ENCODE data around the gene KRT78.

The KRT78 gene

GRCh38 chr12:52818388-52818787, 30.4 kb downstream of the KRT78 start:
- TF ChIP-seq, protein P1, sequence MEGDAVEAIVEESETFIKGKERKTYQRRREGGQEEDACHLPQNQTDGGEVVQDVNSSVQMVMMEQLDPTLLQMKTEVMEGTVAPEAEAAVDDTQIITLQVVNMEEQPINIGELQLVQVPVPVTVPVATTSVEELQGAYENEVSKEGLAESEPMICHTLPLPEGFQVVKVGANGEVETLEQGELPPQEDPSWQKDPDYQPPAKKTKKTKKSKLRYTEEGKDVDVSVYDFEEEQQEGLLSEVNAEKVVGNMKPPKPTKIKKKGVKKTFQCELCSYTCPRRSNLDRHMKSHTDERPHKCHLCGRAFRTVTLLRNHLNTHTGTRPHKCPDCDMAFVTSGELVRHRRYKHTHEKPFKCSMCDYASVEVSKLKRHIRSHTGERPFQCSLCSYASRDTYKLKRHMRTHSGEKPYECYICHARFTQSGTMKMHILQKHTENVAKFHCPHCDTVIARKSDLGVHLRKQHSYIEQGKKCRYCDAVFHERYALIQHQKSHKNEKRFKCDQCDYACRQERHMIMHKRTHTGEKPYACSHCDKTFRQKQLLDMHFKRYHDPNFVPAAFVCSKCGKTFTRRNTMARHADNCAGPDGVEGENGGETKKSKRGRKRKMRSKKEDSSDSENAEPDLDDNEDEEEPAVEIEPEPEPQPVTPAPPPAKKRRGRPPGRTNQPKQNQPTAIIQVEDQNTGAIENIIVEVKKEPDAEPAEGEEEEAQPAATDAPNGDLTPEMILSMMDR (IDR thresholded peaks at IDR 0.05; ENCODE audit: low read depth, low read length, missing control alignments): no peak
- DNase-seq (ENCODE audit: low read depth): no peak
- no peak overlapping the region for H3K4me3 ChIP-seq (ENCODE audit: low read depth, low read length)

GRCh38 chr12:52817699-52818238, 31.0 kb downstream of the KRT78 start:
- TF ChIP-seq, protein P1 (IDR thresholded peaks at IDR 0.05; ENCODE audit: low read depth, low read length, missing control alignments): no peak
- DNase-seq (ENCODE audit: low read depth): no peak
- no peak overlapping the region for H3K4me3 ChIP-seq (ENCODE audit: low read depth, low read length)

DNA sequence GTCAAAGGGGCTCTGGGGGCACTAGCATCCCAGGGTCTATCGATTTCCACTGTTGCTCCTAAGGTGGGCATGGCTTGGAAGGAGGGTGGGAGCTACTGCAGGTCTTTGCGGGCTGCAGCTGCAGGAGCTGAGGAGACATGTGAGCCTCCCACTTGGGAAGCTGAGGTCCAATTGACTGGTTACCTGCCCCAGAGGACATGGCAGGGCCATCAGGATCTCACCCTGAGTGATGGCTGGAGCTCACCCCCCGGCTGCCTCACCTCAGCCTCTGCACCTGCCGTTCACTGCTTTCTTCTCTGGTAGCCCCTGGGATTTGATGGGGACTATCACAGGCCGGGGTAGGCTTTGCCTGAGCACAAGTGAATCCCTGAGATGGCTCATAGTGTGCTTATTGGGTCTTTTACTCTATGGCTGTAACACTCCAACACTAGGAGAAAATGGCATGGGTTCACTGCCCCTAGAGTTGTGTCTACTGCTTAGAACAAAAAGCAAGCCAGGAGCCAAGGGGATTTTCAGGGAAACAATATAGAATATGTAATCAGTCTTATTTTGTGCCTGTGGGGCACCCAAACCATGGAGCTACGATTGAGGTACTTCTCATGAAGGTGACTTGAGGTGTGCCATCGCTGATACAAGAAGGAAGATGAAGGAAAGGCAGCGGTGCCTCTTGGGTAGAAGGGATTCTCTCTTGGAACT, 31.6 kb downstream of the KRT78 start:
- DNase-seq (ENCODE audit: low read depth): no peak
- no peak overlapping the region for H3K4me3 ChIP-seq (ENCODE audit: low read depth, low read length)
- TF ChIP-seq, protein P1 (IDR thresholded peaks at IDR 0.05; ENCODE audit: low read depth, low read length, missing control alignments): no peak

- DNase-seq (ENCODE audit: low read depth): no peak
- no peak overlapping the region for H3K4me3 ChIP-seq (ENCODE audit: low read depth, low read length)
- TF ChIP-seq, protein P1 (IDR thresholded peaks at IDR 0.05; ENCODE audit: low read depth, low read length, missing control alignments): no peak
Observed at GRCh38 chr12:52815676-52816588, 32.9 kb downstream of the KRT78 start.

- TF ChIP-seq, protein P1 (IDR thresholded peaks at IDR 0.05; ENCODE audit: low read depth, low read length, missing control alignments): no peak
- no peak for DNase-seq (ENCODE audit: low read depth)
- H3K4me3 ChIP-seq (ENCODE audit: low read depth, low read length): no peak overlapping the region
Observed at GRCh38 chr12:52815161-52815560, 33.6 kb downstream of the KRT78 start.

DNA sequence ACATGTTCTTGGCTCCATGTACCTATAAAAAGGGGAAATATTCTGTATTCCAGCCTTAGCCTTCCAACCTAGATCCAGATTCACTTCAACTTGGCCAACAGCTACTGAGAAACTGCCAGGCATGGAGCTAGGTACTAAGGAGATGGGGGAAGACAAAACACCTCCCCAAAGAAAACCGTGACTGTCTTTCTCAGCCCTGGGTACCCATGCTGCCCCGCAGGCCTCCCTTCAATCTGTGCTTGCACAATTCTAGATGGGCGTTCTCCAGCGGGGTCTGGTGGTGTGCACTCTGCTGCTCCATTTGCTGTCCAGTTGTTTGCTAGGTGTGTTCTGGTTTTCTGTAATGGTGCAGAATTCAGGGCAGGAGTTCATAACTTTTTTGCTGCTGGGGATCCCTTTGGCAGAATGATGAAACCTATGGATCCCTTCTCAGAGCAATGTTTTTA, 34.1 kb downstream of the KRT78 start:
- TF ChIP-seq, protein P1 (IDR thresholded peaks at IDR 0.05; ENCODE audit: low read depth, low read length, missing control alignments): no peak
- no peak overlapping the region for H3K4me3 ChIP-seq (ENCODE audit: low read depth, low read length)
- DNase-seq (ENCODE audit: low read depth): no peak

Data from GM12864 (cell line).